ENCODE results near the gene NRDC.

Gene NRDC

GRCh38 chr1:51761351-51761750, 117.2 kb downstream of the NRDC start:
- DNase-seq (ENCODE audit: low spot score), result no peak

- DNase-seq (ENCODE audit: low spot score), result no peak
These were observed 117.7 kb downstream of the NRDC start for GRCh38 chr1:51760872-51761271.

GRCh38 chr1:51758310-51758709, 120.2 kb downstream of the NRDC start:
- no peak for DNase-seq (ENCODE audit: low spot score)

- DNase-seq (ENCODE audit: low spot score), result no peak
These were observed 122.2 kb downstream of the NRDC start for GRCh38 chr1:51756290-51756689.

GRCh38 chr1:51755437-51755836, 123.1 kb downstream of the NRDC start:
- DNase-seq (ENCODE audit: low spot score), result no peak

GRCh38 chr1:51754666-51755065, 123.9 kb downstream of the NRDC start:
- no peak for DNase-seq (ENCODE audit: low spot score)

GRCh38 chr1:51753969-51754368, 124.6 kb downstream of the NRDC start:
- DNase-seq (ENCODE audit: low spot score), result no peak

- DNase-seq (ENCODE audit: low spot score), result no peak
These were observed 126.2 kb downstream of the NRDC start for GRCh38 chr1:51752073-51752948.

GRCh38 chr1:51750729-51751128, 127.8 kb downstream of the NRDC start:
- DNase-seq (ENCODE audit: low spot score), result no peak

- no peak for DNase-seq (ENCODE audit: low spot score)
These were observed 128.3 kb downstream of the NRDC start for GRCh38 chr1:51750218-51750617.

- no peak for DNase-seq (ENCODE audit: low spot score)
These were observed 129.4 kb downstream of the NRDC start for GRCh38 chr1:51749151-51749550.

GRCh38 chr1:51745304-51745570, 133.3 kb downstream of the NRDC start:
- DNase-seq (ENCODE audit: low spot score), result no peak

GRCh38 chr1:51744506-51745303, 133.8 kb downstream of the NRDC start:
- DNase-seq (ENCODE audit: low spot score), result no peak

GRCh38 chr1:51741121-51741681, 137.3 kb downstream of the NRDC start:
- no peak for DNase-seq (ENCODE audit: low spot score)

GRCh38 chr1:51740652-51741051, 137.9 kb downstream of the NRDC start:
- DNase-seq (ENCODE audit: low spot score), result no peak

Measured in pons (tissue), 1 donor.